EL (cell line): ENCODE data around the gene PLEKHH2.
"Not testable (repeated sequence)": the region's sequence is repeated elsewhere in the genome, so short reads cannot be mapped to it uniquely, and the experiment has no call there.

Source experiments
- DNase-seq: peaks from one replicate; pipeline ENCODE4 v3.0.0-alpha.2; 2016

PLEKHH2 gene

DNA sequence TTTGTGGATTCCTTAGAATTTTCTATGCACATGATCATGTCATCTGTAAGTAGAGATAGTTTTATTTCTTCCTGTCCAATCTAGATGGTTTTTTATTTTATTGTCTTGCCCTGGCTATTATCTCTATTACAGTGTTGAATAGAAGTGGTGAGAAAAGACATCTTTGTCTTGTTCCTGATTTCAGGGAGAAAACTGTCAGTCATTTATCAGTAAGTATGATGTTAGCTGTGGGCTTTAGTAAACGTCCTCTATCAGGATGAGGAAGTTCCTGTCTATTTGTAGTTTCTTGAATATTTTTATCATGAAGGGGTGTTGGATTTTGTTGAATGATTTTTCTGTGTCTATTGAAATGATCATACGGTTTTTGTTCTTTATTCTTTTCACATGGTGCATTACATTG lies 5.3 kb downstream of the PLEKHH2 start:
- DNase-seq, result no peak

DNA sequence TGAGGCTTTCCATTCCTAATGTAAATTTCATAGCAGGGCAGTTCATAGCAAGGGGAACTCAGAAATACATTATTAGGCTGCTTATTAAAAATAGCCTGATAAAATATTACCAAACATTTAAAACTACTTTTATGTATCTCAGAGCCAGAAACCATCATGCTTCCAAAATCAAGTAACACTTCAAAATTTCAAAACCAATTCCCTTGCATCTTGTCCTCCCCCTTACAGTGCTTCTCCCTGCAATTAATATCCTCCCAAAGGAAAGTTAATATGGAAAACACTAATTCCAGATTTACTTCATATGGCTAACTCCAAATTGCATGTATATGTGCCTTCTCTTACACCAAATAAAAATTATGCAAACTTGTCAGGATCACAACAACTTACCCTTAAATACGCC lies 6.6 kb downstream of the PLEKHH2 start:
- DNase-seq, result no peak

DNA sequence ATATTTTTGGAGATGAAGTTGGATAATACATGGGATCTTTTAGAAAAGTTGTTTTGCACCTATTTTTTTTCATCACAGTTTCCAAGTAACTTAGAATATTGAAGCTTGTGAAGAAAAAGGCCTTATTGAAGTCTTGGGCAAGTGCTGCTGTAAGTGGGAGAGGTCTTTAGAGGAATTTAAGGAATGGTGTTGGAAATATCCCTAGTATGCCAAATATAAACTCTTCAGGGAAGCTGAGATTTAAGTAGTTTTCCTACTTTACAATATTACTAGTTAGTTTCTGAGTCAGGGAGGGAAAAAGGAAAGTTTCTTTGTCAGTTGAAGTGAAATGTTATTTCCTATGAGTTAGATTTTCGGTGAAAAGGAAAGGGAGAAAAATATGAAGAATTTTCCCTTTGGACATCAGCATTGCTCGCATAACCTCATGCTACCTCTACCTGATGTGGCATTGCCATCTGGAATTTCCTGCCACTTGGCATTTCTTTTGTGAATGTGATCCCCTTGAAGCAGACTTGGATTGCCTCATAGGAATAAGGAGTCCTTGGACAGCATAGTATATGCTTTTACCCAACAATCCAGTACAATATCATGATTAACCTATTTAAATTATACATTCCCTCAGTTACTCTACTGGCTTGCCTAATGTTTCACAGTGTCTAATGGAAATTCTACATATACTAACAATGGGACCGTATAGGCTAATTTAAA lies 12.1 kb downstream of the PLEKHH2 start:
- DNase-seq, result peak; percentile 31

DNA sequence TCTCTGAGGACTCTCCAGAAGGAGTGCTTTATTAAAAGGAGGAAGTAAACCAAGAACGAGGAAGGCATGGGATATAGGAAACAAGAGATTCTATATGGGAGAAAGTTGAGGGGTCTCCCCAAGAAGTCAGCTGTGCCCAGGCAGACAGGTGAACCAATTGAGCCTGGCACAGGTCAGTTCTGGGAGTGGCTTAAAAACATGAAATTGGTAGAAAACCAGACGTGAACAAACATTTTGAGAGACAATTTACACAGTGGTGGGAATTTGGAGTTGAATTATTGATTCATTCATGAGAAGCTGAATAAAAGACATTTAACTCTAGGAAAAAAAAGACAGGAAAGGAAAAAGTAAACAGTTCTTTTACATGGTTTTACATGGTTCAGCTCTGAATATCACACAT lies 16.4 kb downstream of the PLEKHH2 start:
- no peak for DNase-seq

DNA sequence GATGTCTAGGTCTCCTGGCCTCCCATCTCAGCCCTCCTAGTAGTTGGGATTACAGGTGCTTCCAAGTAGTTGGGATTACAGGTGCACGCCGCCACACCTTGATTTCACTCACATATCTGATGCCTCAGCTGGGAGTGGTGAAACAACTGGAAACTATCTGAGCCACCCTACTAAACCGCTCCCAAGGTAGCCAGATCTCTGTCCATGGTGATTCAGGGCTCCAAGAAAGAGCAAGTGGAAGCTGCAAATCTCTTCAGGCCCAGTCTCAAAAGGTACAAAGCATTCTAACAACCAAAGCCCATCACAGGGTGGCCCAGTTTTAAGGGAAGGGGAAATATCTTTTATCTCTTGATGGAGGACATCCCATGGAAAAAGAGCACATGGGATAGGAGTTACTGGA lies 20.2 kb downstream of the PLEKHH2 start:
- DNase-seq, result no peak

DNA sequence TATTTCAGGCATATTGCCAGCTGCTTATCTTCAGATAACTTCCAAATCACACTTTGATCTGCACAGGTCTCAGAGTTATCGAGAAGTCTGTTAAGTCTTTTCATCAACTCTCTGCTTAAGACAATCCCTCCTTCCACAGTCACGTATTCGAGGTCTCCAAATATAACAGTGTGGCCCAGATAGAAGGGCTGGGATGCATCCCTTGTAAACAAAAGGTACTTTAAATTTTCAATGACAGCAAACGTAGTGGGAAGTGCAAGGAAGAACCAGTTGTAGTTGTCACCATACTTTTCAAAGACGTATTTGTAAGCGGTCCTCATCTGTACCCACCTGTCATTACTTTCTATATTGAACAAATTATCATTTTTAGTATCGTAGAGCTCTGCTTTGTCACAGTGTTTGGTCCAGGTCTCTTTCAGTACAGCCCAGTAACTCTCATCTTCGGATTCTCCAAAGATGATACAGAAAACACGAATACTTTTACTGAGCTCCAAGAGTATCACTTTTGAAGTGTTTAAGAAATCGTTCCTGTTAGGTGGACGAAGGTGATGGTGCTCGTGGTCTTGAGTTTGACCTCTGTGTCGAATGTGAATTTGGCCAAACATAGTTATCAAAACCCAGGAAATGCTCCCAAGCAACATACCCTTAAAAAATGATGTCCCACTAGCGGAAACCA lies 38.7 kb downstream of the PLEKHH2 start:
- DNase-seq, result no peak

DNA sequence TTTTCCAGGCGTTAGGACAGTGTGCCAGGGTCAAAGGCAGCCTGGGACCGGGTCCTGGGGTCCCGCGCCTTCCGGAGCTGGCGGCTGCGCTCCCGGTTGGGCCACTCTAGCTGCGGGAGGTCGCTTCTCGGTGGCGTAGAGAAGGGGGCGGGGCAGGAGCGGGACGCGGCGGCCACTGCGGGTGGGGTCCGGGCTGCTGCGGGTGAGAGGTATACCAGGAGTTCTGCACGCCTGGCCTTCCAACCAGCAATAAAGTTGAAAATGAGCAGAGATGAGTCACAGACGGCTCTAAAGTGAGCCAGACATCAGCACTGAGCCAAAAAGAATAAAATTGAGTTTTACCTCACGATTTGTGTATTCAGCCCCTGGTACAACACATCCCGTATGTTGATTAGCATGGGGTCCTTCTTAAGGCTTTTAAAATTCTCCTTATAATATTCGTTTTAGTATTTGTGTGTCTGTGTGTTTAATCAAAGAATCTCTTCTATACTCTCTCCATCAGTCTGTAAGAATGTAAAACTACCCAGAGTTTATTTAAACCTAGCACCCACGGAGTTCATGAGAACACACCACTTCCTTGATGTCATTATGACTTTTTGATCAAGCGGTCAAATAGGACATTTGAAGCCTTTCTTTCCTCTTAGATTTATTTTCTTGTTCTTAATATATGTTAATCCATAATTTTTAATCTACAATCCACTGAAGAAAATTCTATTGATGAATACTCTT lies 39.4 kb downstream of the PLEKHH2 start, which contains the start of gene C1GALT1C1L:
Gene C1GALT1C1L, minus strand, starts transcription at position 108 of the 729 bp plus-strand sequence. Its CDS starts 107 bp downstream, at position 1.
- DNase-seq, result peak; percentile 53

DNA sequence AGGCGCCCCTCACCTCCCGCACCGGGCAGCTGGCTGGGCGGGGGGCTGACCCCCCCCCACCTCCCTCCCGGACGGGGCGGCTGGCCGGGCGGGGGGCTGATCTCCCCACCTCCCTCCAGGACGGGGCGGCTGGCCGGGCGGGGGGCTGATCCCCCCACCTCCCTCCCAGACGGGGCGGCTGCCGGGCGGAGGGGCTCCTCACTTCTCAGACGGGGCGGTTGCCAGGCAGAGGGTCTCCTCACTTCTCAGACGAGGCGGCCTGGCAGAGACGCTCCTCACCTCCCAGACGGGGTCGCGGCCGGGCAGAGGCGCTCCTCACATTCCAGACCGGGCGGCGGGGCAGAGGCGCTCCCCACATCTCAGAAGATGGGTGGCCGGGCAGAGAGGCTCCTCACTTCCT lies 40.7 kb downstream of the PLEKHH2 start:
- not testable (repeated sequence) for DNase-seq

DNA sequence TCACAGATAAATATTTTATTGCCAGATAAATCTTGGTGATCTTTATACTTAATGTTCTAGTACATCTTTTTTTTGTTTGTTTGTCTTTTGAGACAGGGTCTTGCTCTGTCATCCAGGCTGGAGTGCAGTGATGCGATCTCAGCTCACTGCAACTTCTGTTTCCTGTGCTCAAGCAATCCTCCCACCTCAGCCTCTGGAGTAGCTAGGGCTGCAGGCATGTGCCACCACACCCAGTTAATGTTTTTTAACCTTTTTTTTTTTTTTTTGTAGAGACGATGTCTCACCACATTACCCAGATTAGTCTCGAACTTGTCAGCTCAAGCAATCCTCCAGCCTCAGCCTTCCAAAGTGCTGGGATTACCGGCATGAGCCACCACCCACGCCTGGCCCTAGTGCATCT lies 48.3 kb downstream of the PLEKHH2 start:
- DNase-seq, result no peak

DNA sequence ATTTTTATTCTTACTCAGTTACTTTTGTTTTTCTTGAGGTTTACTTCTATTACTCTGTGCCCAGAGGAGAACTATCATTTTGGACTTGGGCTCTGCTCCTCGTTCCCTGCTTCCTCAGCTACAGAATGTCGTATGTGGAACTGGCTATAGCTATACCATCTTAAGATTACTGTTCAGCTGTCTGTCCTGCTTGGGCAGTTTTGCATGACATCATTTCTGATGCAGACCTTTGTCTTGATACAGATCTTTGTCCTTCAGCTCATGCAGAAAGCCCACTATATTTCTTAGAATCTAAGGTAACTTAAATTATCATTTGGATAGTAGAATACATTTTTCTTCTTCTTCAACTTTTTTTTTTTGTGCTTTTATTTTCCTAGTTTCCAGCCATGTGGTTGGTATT lies 52.9 kb downstream of the PLEKHH2 start:
- DNase-seq, result no peak

DNA sequence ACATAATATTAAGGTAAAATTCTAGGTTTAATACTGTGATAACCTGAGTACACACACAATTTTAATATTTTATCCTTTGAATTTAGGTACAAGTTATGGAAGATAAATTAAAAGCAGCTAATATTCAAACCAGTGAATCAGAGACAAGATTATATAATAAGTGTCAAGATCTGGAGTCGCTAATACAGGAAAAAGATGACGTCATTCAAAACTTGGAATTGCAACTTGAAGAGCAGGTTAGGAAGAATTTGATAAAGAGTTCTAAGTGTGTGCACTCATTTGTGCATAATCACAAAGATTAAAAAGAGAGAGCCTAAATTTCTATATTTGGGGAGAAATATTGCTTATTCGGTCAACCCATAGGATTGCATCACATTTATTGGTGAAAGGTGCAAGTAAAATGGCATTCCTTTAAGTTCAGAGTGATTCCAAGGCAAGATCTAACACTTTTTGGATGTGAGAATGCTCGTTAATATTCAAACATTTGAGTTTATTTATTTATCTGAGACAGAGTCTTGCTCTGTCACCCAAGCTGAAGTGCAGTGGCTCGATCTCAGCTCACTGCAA lies 55.5 kb downstream of the PLEKHH2 start:
- DNase-seq, result no peak

DNA sequence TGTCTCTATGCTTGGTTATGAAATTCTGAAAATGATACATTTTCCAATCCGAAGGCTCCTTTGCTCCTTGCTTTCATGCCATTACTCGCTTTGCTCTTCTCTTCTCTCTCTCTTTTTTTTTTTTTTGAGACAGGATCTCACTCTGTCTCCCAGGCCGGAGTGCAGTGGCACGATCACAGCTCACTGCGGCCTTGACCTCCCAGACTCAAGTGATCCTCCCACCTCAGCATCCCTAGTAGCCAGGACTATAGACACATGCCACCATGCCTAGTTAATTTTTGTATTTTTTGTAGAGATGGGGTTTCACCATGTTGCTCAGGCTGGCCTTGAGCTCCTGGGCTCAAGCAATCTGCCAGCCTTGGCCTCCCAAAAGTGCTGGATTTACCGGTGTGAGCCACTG lies 61.1 kb downstream of the PLEKHH2 start:
- not testable (repeated sequence) for DNase-seq

DNA sequence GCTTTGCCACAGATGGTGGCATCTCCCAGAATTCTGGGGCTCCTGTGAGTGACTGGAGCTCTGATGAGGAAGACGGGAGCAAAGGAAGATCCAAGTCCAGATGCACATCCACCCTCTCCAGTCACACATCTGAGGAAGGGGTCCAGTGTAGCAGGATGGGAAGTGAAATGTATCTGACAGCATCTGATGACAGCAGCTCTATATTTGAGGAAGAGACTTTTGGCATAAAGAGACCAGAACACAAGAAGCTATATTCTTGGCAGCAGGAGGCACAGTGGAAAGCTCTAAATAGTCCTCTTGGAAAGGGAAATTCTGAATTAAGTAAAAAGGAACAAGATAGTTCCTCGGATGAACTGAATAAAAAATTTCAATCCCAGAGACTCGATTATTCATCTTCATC lies 62.7 kb downstream of the PLEKHH2 start:
- DNase-seq, result no peak

DNA sequence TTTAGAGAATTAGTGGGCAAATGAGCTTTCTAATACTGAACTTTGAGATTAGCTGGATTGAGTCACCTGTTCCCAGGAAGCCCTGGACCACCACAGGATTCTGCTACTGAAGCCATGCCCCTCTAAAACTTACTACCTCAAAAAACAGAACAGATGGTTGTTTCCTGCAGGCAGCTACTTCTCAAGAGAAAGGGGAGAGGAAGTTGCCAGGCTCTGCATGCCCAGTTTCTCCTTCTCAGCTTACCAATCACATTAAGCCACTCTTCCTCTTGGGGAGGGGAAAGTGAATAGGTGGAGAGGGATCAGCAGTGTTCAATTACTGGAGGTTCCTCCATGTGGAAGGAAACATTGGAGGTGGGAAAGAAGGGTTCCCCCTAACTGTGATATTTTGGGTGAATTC lies 64.1 kb downstream of the PLEKHH2 start:
- DNase-seq, result no peak

DNA sequence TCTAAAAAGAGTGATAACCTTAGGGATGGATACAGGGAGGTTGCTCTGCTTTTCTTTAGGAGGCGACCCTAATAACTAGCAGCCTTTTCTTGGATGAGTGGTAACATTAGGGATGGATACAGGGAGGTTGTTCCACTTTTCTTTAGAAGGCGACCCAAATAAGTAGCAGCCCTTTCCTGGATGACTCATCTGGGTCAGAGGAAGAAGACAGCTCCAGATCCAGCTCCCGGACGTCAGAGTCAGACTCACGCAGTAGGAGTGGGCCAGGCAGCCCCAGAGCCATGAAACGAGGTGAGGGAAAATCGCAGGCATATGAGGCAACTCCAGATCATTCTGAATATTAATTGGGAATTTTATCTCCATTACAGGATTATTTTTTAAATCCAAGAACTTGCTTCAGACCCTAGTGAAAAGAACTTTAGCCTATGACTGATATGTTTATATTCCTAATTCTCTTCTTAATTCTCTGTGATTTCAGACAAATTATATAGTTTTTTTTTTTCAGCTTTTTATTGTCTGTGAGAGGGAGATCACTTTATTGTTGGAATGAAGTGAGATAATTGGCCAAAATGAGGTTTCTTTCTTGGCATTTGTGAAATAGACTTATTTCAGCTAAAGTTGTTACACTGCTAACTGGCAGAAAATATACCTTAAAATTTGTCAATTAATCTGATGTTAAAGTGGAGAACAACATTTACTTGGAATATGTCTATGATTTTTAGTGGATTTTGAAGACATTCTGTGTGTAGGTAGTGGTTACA lies 70.4 kb downstream of the PLEKHH2 start:
- DNase-seq, result peak; percentile 81

DNA sequence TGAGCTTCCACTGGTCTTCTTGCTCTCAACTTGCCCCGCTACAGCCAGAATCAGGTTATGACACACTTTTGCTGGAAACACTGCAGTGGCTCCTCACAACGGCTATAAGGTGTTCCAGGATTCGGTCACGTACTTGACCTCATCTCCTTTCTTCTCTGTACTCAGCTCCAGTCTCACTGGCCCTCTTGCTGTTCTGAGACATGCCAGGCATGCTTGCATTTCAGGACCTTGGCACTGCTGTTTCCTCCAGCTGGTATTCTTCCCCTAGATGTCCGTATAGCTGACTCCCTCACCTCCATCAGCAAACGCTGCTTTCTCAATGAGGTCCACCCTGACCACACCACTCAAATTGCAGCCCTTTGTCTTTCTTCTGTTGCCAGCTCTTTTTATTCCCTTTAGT lies 71.1 kb downstream of the PLEKHH2 start:
- DNase-seq, result no peak

DNA sequence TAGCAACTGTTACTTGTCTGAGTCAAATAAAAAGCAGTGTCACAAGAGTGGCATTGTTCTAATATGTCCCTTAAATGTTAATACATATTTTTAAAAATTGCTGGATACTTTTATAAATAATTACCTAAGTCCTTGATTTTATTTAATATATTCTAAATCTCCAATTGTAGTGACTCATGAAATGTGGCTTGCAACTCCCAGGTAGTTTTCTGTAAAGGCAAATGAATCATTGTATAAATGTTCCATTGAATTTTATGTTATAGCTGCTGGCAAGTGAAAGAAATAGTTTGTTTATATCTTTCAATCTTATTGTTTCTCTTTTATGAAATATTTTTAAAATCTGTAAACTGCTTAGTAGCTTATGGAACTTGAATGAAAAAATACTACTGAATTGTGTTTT lies 71.8 kb downstream of the PLEKHH2 start:
- no peak for DNase-seq

DNA sequence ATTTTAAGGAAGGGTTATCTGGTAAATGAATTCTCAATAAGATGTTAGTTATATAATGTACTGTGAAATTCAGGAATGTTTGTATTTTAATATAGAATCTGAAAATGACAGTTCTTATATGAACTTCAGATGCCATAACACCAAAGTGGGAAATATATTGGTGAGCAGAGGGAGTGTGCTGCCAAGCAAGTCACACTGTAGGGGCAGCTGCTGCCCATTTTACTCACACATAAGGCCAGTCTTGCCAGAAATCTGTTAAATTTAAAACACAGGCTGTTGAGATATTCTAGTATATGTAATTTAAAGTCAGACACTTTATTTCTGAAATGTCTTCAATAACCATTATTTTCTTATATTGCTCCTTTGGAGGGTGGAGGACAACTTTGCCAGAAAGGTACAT lies 73.8 kb downstream of the PLEKHH2 start:
- DNase-seq, result no peak

DNA sequence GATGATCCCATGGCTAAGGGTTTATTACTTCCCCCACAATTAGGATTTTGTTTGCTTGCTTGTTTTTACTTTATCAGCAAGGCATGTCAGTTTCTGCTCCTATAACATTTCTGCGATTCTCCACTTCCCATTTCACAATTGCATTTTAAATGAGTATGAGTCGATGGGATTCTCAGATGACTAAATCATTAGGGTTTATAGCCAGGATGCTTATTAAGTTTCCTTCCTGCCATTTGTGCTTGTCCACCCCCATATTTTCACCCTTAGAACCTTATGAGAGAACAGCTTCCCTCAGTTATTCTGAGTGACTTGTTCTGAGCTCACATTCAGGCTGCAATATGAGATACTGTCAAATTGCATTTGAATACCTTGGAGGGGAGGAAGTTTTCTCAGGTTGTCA lies 77.1 kb downstream of the PLEKHH2 start:
- peak; percentile 44 for DNase-seq

DNA sequence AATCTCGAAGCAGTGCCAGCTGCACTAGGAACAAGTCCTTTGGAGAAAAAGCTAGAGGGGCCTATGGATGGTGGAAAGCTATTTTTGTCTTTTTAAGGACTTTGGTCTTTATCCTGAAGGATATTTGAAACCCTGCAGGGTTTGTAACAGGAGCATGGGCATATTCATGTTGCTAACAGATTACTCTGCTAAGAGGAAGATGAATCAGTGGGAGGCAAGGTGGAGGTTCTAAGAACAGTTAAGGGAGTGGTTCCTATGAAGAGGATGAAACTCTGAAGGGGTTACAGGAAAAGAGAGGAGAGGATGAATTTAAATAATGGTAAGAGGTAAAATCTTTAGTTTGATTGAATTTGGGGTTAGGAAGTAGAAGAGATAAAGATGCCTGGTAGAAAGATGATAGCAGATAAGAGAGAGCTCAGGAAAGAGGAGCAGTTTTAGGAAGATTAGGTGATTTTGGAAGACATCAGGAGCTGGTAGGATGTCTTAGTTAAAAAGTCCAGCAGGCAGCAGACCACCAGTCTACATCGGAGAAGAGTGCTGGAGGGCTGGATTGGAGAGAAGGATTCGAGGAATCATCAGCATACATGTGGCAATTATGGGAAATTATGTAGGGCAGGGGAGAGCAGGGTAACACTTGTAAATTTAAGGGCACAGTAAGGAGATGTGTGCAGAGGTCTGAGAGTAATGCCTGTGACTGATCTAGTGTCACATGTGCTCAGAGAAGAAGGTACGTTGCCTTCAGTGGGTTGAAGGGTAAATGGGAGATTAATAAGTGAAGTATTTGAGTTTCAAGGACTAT lies 78.4 kb downstream of the PLEKHH2 start:
- no peak for DNase-seq

DNA sequence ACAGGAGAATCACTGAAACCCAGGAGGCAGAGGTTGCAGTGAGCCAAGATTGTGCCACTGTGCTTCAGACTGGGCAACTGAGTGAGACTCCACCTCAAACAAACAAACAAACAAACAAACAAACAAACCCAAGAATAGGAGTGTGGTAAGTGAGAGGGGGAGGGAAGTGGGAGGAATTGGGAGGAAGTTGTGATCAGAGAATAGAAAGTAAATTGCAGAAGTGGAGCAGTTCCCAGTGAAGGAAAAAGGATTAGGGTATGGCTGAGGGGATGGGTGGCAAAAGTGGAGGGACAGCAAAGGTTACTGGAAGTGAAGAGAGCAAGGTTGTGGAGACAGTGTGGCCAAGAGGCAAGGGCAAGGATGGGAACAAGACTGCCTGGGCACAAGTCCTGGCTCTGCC lies 80.3 kb downstream of the PLEKHH2 start:
- DNase-seq, result no peak

DNA sequence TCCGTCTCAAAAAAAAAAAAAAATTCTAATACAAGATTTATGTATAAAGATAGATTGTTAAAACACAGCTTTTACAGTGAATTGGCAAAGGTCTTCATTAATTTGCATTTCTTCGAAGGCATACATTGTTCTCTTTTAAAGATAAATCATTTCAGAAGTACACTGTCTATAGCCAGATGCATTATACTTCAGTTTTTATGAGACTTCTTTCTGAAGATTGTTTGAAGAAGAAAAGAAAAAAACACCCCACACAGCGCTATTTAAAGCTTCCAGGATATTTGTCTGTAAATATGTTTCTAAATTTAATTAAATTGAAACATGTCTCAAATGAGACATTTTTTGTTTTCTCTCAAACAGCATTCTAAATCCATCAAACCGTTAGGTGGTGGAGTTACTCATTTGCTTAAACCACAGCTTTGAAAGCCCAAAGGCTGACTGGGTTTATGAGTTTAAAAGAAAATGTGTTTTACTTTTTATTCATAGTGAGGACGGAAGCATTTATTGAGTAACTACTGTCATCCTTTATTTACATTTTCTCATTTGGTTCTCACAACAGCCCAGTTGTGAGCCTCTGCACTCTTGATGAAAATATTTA lies 81.6 kb downstream of the PLEKHH2 start:
- DNase-seq, result no peak
